ENCODE measurements around the gene MRPL46. TPM values are rescaled to one million over a fixed set of nuclear protein-coding genes. Genes with fewer than 3 reads are reported as not detected.

The MRPL46 gene
- total and polyA plus RNA-seq, 9 of the 15 experiments (the other 6 are each of a cell fraction or from before 2014, with no cell fraction given): 41.2 to 72.2 (median 49.8) TPM

GRCh38 chr15:88450125-88450798, 16.9 kb downstream of the MRPL46 start:
- WGBS (ENCODE audit: insufficient coverage, low coverage, missing lambda C conversion rate): 2% methylated on average over 12 of the region's 12 CpGs
- peak; percentile 78 for TF ChIP-seq MGA (IDR thresholded peaks at IDR 0.05)
- TF ChIP-seq ZKSCAN8 (CRISPR knock-in tag; IDR thresholded peaks at IDR 0.05): no peak
- no peak for TF ChIP-seq KHSRP (IDR thresholded peaks at IDR 0.05)
- TF ChIP-seq CREB1 (IDR thresholded peaks at IDR 0.05): no peak
- no peak for TF ChIP-seq CREB1 (CRISPR knock-in tag; IDR thresholded peaks at IDR 0.05)
- TF ChIP-seq SPI1 (IDR thresholded peaks at IDR 0.05; ENCODE audit: borderline replicate concordance, low read depth, low read length): no peak
- TF ChIP-seq CBX8 (IDR thresholded peaks at IDR 0.05; ENCODE audit: borderline replicate concordance, extremely low read depth, low read depth, low read length, poor library complexity, severe bottlenecking): no peak
- no peak for TF ChIP-seq POLR2H (tag; IDR thresholded peaks at IDR 0.05; ENCODE audit: low read depth)
- no peak for TF ChIP-seq NR3C1 (CRISPR knock-in tag; IDR thresholded peaks at IDR 0.05)

More at GRCh38 chr15:88450125-88450798, 16.9 kb downstream of the MRPL46 start:
- CTCF ChIA-PET (ENCODE audit: low intra/inter-chr PET ratio): interaction anchor here (0.6 to 1.1 kb wide), 5 partner anchors 92 to 214 kb away, joined by 3 to 5 read pairs (median 3); no protein-coding TSS in a partner anchor
- Histone ChIP-seq H3K4me2 (ENCODE audit: insufficient read depth, low read length) (no peak overlapping the region), H3K4me3 (no peak overlapping the region), H3K79me2 (ENCODE audit: control insufficient read depth, insufficient read depth, low read length) (no peaks in the 10 kb centered on the region), H3K9ac (ENCODE audit: insufficient read depth in 1 of 2, low read depth in 2 of 2, low read length in 2 of 2) (no peak overlapping the region), H3K27me3 (ENCODE audit: control insufficient read depth in 2 of 2, insufficient read depth in 2 of 2, low read length in 2 of 2) (peaks cover 4 to 6% of the 10 kb centered on the region in 2 experiments; a peak in 2 of 5 replicates), H4K20me1 (replicated peaks; ENCODE audit: control insufficient read depth, insufficient read depth, low read length) (no peaks in the 10 kb centered on the region), H3K9me3 (replicated peaks; ENCODE audit: control insufficient read depth, insufficient read depth, low read depth, low read length) (no peaks in the 10 kb centered on the region), H3K9me1 (ENCODE audit: control insufficient read depth, insufficient read depth, low read length) (no peaks in the 10 kb centered on the region), H3K4me1 (replicated peaks in 1 of 2; ENCODE audit: control insufficient read depth in 2 of 2, insufficient read depth in 2 of 2, low read length in 2 of 2) (no peaks in the 10 kb centered on the region; a peak in 1 of 5 replicates), H2AFZ (ENCODE audit: low read depth, low read length) (no peak overlapping the region), H3K36me3 (ENCODE audit: control insufficient read depth, insufficient read depth, low read length) (no peaks in the 10 kb centered on the region), H3K27ac (ENCODE audit: extremely low read depth, low read depth, low read length) (no peak overlapping the region)
- in situ Hi-C loops (cut with MboI): no loop called here
- POLR2A ChIA-PET: interaction anchor here (0.6 kb wide), 1 partner anchor 94 kb away, joined by 4 read pairs; no protein-coding TSS in a partner anchor
- DNase-seq (ENCODE audit: extremely low read depth in 1 of 4, low spot score in 3 of 4) (peak; percentile 81 to 83 (median 81)), FAIRE-seq (peak; percentile 92), ATAC-seq (peak; percentile 89)
- no TSS peak for BruUV-seq (replicated peaks)
- intact Hi-C loops (cut with micrococcal nuclease): loop anchor here (5.0 kb wide), 2 partner anchors 203 to 1533 kb away; no protein-coding TSS in a partner anchor

Measured in K562 (cell line).